Aorta (tissue), 5 donors: ENCODE results near the gene TAOK3. TPM values are rescaled to one million over a fixed set of nuclear protein-coding genes. Genes with fewer than 3 reads are reported as not detected.

Source experiments
- ATAC-seq: fragments of 200-7000 bp; cut with Tn5 transposase; one replicate; pipeline ENCODE4 v1.9.1; 2022; ENCODE audit warnings: moderate library complexity; ENCODE audit not compliant: low FRiP score
- DNase-seq, 2 donors: peaks; one replicate each; pipeline ENCODE4 v3.0.0-alpha.2; 2020
- H3K27ac ChIP-seq, 2 donors: one replicate each; pipeline ENCODE4 v1.5.1; 2013; ENCODE audit warnings: low read length in 2 of 2, mild to moderate bottlenecking in 2 of 2, moderate library complexity in 2 of 2, control low read depth in 1 of 2, inconsistent platforms in 1 of 2, low read depth in 1 of 2
- H3K27me3 ChIP-seq, 2 donors: one replicate each; pipeline ENCODE4 v1.6.1; 2013; ENCODE audit warnings: control low read depth in 1 of 2, low read length in 1 of 2, mild to moderate bottlenecking in 1 of 2, moderate library complexity in 1 of 2; ENCODE audit not compliant: insufficient read depth in 2 of 2, control insufficient read depth in 1 of 2
- H3K36me3 ChIP-seq, 2 donors: one replicate each; pipeline ENCODE4 v1.6.1; 2013; ENCODE audit warnings: control low read depth in 1 of 2, low read length in 1 of 2, mild to moderate bottlenecking in 1 of 2; ENCODE audit not compliant: insufficient read depth in 2 of 2, control insufficient read depth in 1 of 2
- H3K4me1 ChIP-seq, 2 donors: one replicate each; pipeline ENCODE4 v1.6.1; 2013; ENCODE audit warnings: low read length in 2 of 2, control low read depth in 1 of 2, mild to moderate bottlenecking in 1 of 2, moderate library complexity in 1 of 2; ENCODE audit not compliant: insufficient read depth in 2 of 2, control insufficient read depth in 1 of 2
- H3K4me3 ChIP-seq, 2 donors: one replicate each; pipeline ENCODE4 v1.5.1; 2013; ENCODE audit warnings: low read length in 2 of 2, control low read depth in 1 of 2, mild to moderate bottlenecking in 1 of 2
- H3K9me3 ChIP-seq: one replicate; pipeline ENCODE4 v1.6.1; 2013; ENCODE audit warnings: mild to moderate bottlenecking, low read length; ENCODE audit not compliant: control insufficient read depth
- WGBS, 2 donors: extraction: QIAGEN DNeasy Blood & Tissue Kit; methylation state at CpG; one replicate each; pipeline ENCODE4 v1.1.7; 2013; 5-methylcytosine and 5-hydroxymethylcytosine counted together
- intact Hi-C, 2 donors: fragments of 100-400 bp; cut with DNase I; formaldehyde crosslinking; loops; one replicate each; pipeline versions ENCODE4 v1.14.2 to v1.15.0; 2022
- polyA plus RNA-seq, 2 donors: library from polyadenylated mRNA; stranded (reverse); fragments of 200-250 nt; gene quantifications; one replicate each; pipeline ENCODE4 v1.2.3, GENCODE V29; 2013
- total RNA-seq, 2 donors: library from RNA; stranded (reverse); fragmentation: NEBNext Ultra II Directional; extraction: Animal tissue kit (Norgen Biotek cat#: 25700); gene quantifications; one replicate each; pipeline ENCODE4 v1.2.1, GENCODE V29; 2021
- donor health status: healthy with polysubstance abuse.
- donor health status: Bipolar disorder and iron deficiency.
- donor health status: DM: no; HTN: no; CAD: no.
- donor health status: DM: no; HTN: no; CAD: no.
- donor health status: DM: yes; HTN: yes; CAD: no.

TAOK3 gene
- total and polyA plus RNA-seq, 4 donors = 14.9 to 45.4 (median 31.0) TPM

DNA sequence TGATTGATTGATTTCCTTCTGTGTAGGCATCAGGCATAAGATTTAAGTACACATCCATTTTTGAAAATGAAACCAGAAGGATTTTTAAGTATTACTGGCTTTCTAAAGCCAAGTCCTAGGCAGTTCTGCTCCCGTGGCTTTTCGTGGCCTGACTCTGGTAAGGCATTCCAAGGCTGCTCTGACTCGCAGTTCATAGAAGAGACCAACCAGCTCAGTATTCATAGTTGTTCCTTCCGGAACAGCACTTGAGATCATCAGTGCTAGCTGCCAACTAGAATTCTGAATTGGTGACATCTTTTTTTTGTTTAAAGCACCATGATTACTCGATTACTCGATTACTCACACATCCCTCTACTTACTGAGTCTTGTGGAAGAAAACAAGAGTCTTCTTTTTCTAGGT is 29.5 kb upstream of the TAOK3 start:
- Histone ChIP-seq H3K36me3 (peaks cover 2 to 6% of the 10 kb centered on the region in 2 donors), H3K27me3 (no peaks in the 10 kb centered on the region), H3K4me1 (peaks cover 0 to 2% of the 10 kb centered on the region in 2 donors), H3K9me3 (no peaks in the 10 kb centered on the region), H3K27ac (no peak overlapping the region), H3K4me3 (no peak overlapping the region)
- no peak for DNase-seq
- ATAC-seq = peak; percentile 63
- WGBS, 2 donors = 41 to 44% methylated on average over 6 of the region's 6 CpGs
- intact Hi-C loops = loop anchor here in 1 of 2 donors (5.0 to 10.0 kb wide), 2 partner anchors 223 to 1145 kb away; no protein-coding TSS in a partner anchor

DNA sequence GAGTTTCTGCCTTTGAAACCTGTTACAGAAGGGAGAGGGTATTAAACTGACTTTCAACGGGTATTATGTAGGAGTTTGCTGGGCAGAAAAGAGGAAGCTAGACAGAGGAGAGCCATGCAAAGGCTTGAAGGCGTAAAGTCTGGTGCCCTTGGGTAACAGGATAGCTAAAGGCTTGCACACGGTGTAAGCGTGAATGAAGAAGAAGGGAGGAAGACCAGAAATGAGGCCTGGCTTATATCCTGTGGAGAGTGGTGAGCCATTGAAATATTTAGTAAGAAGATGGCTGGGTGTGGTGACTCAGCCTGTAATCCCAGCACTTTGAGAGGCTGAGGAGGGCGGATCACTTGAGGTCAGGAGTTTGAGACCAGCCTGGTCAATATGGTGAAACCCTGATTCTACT is 26.2 kb upstream of the TAOK3 start:
- DNase-seq (no peak), ATAC-seq (no peak)
- WGBS, 2 donors = 93 to 96% methylated on average over 5 of the region's 5 CpGs
- no peaks in the 10 kb centered on the region for H3K27me3 ChIP-seq
- intact Hi-C loops = no loop called here
- H3K9me3 ChIP-seq = no peaks in the 10 kb centered on the region
- H3K4me1 ChIP-seq = no peaks in the 10 kb centered on the region
- H3K36me3 ChIP-seq = peaks cover 2 to 3% of the 10 kb centered on the region in 2 donors
- no peak overlapping the region for H3K27ac ChIP-seq
- no peak overlapping the region for H3K4me3 ChIP-seq

DNA sequence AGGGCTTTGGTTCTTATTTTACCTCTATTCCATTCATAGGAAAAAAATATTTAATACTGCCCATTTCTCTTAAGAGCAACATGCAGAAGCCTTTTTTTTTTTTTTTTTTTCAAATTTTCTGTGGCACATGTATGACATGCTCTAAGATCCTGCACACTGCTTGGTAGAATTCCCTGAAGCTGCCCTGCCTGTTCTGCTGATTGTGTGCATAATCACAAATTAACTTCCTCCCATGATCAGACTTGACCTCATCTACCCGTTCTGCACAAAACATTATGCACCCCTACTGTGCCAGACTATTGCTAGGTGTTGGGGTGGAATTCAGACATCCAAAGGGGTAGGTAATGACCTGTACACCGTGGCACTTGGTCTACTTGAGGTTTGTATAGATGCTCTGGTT is 25.8 kb upstream of the TAOK3 start:
- DNase-seq (no peak), ATAC-seq (no peak)
- peaks cover 2 to 3% of the 10 kb centered on the region in 2 donors for H3K36me3 ChIP-seq
- no peak overlapping the region for H3K4me3 ChIP-seq
- no peaks in the 10 kb centered on the region for H3K27me3 ChIP-seq
- H3K9me3 ChIP-seq = no peaks in the 10 kb centered on the region
- no peaks in the 10 kb centered on the region for H3K4me1 ChIP-seq
- H3K27ac ChIP-seq = no peak overlapping the region
- intact Hi-C loops = no loop called here
- 80 to 81% methylated on average over 2 of the region's 2 CpGs for WGBS, 2 donors

DNA sequence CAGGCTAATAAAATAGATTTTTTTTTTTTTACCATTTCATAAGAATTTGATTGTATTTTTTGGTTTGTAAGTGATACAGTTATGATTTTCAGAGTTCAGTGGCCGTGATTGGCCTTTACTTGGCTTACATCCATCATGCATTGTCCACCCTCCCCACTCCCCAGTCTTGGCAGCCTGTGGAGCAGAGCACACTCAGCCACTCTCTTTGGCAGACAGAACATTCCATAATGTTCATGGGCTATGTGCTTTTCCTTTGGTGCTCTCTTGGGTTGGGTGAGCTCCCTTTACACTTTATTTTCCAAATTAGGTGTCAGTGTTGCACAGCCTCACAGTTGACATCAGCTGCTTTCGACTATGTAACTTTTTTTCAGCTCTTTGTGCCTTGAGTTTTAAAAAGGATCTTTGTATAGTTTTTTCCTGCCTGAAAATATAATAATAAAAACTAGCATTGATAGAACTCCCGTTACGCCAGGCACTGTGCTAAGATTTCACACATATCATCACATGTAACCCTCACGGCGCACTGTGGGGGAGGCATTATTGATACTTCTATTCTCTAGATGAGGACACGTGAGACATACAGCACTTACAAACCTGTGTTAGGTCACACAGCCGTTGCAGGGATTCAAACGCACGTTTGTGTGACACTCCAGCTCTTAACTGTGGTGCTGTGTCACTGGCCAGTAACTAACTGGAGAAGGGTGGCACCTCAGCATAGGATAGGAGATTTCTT is 25.2 kb upstream of the TAOK3 start:
- H3K4me3 ChIP-seq = no peak overlapping the region
- WGBS, 2 donors = 72 to 75% methylated on average over 10 of the region's 10 CpGs
- intact Hi-C loops = no loop called here
- H3K4me1 ChIP-seq = no peaks in the 10 kb centered on the region
- H3K9me3 ChIP-seq = no peaks in the 10 kb centered on the region
- DNase-seq (no peak), ATAC-seq (no peak)
- no peaks in the 10 kb centered on the region for H3K27me3 ChIP-seq
- H3K36me3 ChIP-seq = peaks cover 2 to 3% of the 10 kb centered on the region in 2 donors
- no peak overlapping the region for H3K27ac ChIP-seq

DNA sequence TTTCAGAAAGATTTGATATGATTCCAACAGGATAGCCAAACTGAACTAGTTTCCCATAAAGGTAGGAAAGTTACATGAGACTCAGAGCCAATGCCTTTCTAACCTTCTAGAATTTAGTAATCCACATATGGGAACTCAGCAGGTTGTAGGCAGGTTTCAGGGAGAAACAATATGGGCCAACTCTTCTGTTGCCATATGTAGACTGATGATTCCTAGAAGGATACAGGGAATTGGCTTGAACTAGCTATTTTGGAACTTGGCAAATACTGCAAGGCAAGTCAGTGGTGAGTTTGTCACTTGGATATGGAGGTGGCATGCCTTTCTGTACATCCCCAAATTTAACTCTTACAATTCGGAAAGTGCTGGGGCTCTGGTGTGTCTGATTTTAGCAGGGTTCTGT is 19.1 kb upstream of the TAOK3 start:
- no peak for ATAC-seq
- intact Hi-C loops = no loop called here

DNA sequence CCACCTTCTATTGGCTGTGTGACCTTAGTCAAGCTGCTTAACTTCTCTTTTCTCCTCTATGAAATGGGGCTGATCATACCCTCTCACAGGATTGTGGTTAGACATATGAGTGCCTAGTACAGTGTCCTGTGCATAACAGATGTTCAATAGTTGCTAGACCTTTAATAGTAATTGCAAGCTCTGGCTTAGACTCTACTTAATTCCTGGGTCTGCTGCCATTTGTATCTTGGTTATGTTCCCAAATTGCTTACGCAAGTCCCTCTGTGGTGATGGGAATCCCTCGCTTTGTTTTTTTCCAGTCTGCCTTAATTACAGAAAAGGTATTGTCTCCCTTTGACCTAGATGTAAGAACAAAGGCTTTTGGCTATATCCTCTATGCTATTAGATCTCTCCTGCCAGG is 18.7 kb upstream of the TAOK3 start:
- intact Hi-C loops = no loop called here
- DNase-seq = no peak
- ATAC-seq = peak; percentile 46
- no peak overlapping the region for H3K4me3 ChIP-seq
- peaks cover 11 to 14% of the 10 kb centered on the region in 2 donors for H3K36me3 ChIP-seq
- WGBS, 2 donors = 88% methylated on average over 2 of the region's 2 CpGs
- H3K9me3 ChIP-seq = no peaks in the 10 kb centered on the region
- no peaks in the 10 kb centered on the region for H3K4me1 ChIP-seq
- no peaks in the 10 kb centered on the region for H3K27me3 ChIP-seq
- no peak overlapping the region for H3K27ac ChIP-seq

More for the DNA sequence above, 19.1 kb upstream of the TAOK3 start:
- Histone ChIP-seq H3K4me1 (no peaks in the 10 kb centered on the region), H3K27me3 (no peaks in the 10 kb centered on the region), H3K36me3 (peaks cover 11 to 13% of the 10 kb centered on the region in 2 donors), H3K4me3 (no peak overlapping the region), H3K27ac (no peak overlapping the region), H3K9me3 (no peaks in the 10 kb centered on the region)
- DNase-seq = no peak
- WGBS, 2 donors = 89 to 92% methylated on average over 1 of the region's 1 CpG

DNA sequence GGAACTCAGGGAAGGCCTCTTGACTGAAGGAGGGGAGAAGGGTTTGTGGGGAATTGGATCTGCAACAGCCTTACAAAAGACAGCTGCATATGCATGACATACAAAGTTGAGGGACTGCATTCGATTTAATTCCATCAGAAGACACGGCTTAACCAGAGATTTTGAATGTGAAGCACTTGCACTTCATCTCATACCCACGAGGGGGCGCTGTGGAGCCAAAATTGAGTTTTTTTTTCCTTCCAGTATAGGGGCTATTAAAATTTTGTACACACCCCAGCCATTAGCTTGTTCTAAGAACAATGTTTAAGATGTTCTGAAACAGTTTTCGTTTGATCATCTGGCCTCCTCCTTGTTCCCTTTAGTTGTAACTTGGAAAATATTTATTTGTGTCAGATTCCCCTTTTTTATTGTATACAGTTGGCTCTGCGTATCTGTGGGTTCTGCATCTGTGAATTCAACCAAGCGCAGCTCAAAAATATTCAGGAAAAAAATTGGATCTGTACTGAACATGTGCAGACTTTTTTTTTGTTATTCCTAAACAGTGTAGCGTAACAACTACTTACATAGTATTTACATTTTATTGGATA is 5.3 kb upstream of the TAOK3 start:
- DNase-seq = peak; percentile 57 to 86
- ATAC-seq = peak; percentile 46
- no peak overlapping the region for H3K27ac ChIP-seq

DNA sequence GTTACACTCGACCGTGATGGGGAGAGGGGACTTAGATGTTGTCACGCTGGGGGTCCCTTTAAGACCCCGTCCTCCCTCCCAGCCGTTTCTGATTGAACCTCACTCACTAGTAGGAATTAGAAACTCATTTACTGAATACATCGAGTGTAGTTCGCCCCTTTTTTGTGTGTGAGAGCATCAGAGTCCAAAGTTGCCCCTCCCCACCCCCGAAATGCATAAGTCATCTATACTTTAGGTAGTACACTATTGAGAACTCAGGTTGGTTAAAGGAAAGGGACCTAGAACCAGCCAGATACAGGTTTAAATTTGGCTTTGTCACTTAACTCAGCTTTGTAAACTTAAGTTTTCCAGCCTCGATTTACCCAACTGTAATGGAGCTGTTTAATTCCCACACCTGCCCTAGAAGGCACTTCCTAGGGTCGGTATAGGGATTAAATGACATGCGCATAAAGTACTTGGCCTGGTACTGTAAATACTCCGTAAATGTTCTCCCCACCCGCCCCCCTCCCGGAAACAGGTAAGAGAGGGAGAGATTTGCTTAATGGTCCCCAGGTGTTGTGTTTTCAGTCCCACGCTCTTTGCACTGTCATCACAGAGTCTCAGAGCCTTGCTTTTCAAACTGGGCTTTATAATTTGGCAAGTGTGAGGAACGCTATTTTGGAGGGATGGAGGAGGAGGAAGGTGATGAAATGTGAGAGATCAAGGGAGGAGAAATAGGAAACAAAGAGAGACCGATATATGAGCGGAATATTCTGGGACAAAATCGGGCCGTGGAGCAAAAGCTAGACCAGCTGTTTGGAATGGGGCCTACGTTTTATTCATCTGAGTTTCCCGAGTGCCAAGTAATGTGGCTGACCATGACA is 4.5 kb upstream of the TAOK3 start:
- Histone ChIP-seq H3K27me3 (no peaks in the 10 kb centered on the region), H3K4me3 (peak overlapping the region; percentile 94 to 99), H3K9me3 (no peaks in the 10 kb centered on the region), H3K36me3 (peaks cover 3% of the 10 kb centered on the region in 2 donors), H3K4me1 (no peaks in the 10 kb centered on the region), H3K27ac (peak overlapping the region in 1 of 2 donors; percentile 21)
- no peak for DNase-seq
- 2 to 3% methylated on average over 22 of the region's 22 CpGs for WGBS, 2 donors
- intact Hi-C loops = loop anchor here (5.0 to 10.0 kb wide), 5 partner anchors 195 to 800 kb away; partner anchors contain the start of genes HSPB8 (in 1 of the 2) and PEBP1 (in 1 of the 2)
- ATAC-seq = no peak

More for the DNA sequence above, 5.3 kb upstream of the TAOK3 start:
- intact Hi-C loops = loop anchor here (5.0 to 10.0 kb wide), 5 partner anchors 196 to 799 kb away; partner anchors contain the start of genes HSPB8 (in 1 of the 2) and PEBP1 (in 1 of the 2)
- Histone ChIP-seq H3K4me1 (no peaks in the 10 kb centered on the region), H3K9me3 (no peaks in the 10 kb centered on the region), H3K4me3 (peak overlapping the region; percentile 94 to 99), H3K27me3 (no peaks in the 10 kb centered on the region), H3K36me3 (peaks cover 3 to 4% of the 10 kb centered on the region in 2 donors)
- 34% methylated on average over 8 of the region's 8 CpGs for WGBS, 2 donors
